ENCODE data around the gene MPRIP. TPM values are rescaled to one million over a fixed set of nuclear protein-coding genes. Genes with fewer than 3 reads are reported as not detected.

The MPRIP gene
- polyA plus RNA-seq, 1 donor from 2014 or later = 47.3 TPM

- TF ChIP-seq POLR2AphosphoS5 (IDR thresholded peaks at IDR 0.05) (no peak), REST (IDR thresholded peaks at IDR 0.05; ENCODE audit: borderline replicate concordance) (no peak), TAF1 (IDR thresholded peaks at IDR 0.05; ENCODE audit: low read depth) (no peak), SMC3 (conservative IDR thresholded peaks at IDR 0.05; ENCODE audit: poor library complexity) (no peak), RAD21 (conservative IDR thresholded peaks at IDR 0.05) (no peak)
- Histone ChIP-seq H2AFZ (ENCODE audit: low read depth, low read length) (no peak overlapping the region), H3F3A (ENCODE audit: insufficient read depth, low read length, poor library complexity, severe bottlenecking) (no peaks in the 10 kb centered on the region), H3K79me2 (replicated peaks; ENCODE audit: insufficient read depth, low read length) (no peaks in the 10 kb centered on the region), H3K4me3 (ENCODE audit: low read length) (no peak overlapping the region), H4K20me1 (ENCODE audit: insufficient read depth) (no peaks in the 10 kb centered on the region), H3K27me3 (ENCODE audit: insufficient read depth, low read depth, low read length) (no peaks in the 10 kb centered on the region), H3K9ac (ENCODE audit: low read length) (no peak overlapping the region), H3K9me3 (ENCODE audit: low read length) (no peaks in the 10 kb centered on the region), H3K36me3 (ENCODE audit: insufficient read depth, low read length) (no peaks in the 10 kb centered on the region), H3K9me2 (ENCODE audit: insufficient read depth, low read length) (no peaks in the 10 kb centered on the region), H3K27ac (ENCODE audit: low read length) (no peak overlapping the region), H3K4me2 (ENCODE audit: low read length) (no peak overlapping the region)
Measured at GRCh38 chr17:17189559-17189958, 147.3 kb downstream of the MPRIP start.

GRCh38 chr17:17190188-17190587 lies 147.9 kb downstream of the MPRIP start:
- H3K9me3 ChIP-seq (ENCODE audit: low read length) = no peaks in the 10 kb centered on the region
- no peak overlapping the region for H3K9ac ChIP-seq (ENCODE audit: low read length)
- H3K4me2 ChIP-seq (ENCODE audit: low read length) = no peak overlapping the region
- TF ChIP-seq MXI1 (conservative IDR thresholded peaks at IDR 0.05; ENCODE audit: poor library complexity, severe bottlenecking) = no peak
- no peak for TF ChIP-seq TAF1 (IDR thresholded peaks at IDR 0.05; ENCODE audit: low read depth)
- no peak for TF ChIP-seq RAD21 (conservative IDR thresholded peaks at IDR 0.05)
- TF ChIP-seq REST (IDR thresholded peaks at IDR 0.05; ENCODE audit: borderline replicate concordance) = no peak
- no peak for TF ChIP-seq CTCF (IDR thresholded peaks at IDR 0.05; ENCODE audit: poor library complexity, severe bottlenecking)
- TF ChIP-seq POLR2AphosphoS5 (IDR thresholded peaks at IDR 0.05) = no peak
- no peaks in the 10 kb centered on the region for H4K20me1 ChIP-seq (ENCODE audit: insufficient read depth)
- no peaks in the 10 kb centered on the region for H3K9me2 ChIP-seq (ENCODE audit: insufficient read depth, low read length)
- no peak overlapping the region for H2AFZ ChIP-seq (ENCODE audit: low read depth, low read length)
- no peak overlapping the region for H3K27ac ChIP-seq (ENCODE audit: low read length)
- no peaks in the 10 kb centered on the region for H3K79me2 ChIP-seq (replicated peaks; ENCODE audit: insufficient read depth, low read length)
- H3F3A ChIP-seq (ENCODE audit: insufficient read depth, low read length, poor library complexity, severe bottlenecking) = no peaks in the 10 kb centered on the region
- no peaks in the 10 kb centered on the region for H3K27me3 ChIP-seq (ENCODE audit: insufficient read depth, low read depth, low read length)
- H3K4me3 ChIP-seq (ENCODE audit: low read length) = no peak overlapping the region
- H3K36me3 ChIP-seq (ENCODE audit: insufficient read depth, low read length) = no peaks in the 10 kb centered on the region
